HCT116 (cell line): ENCODE results near the gene TMEM9. TPM values are rescaled to one million over a fixed set of nuclear protein-coding genes. Genes with fewer than 3 reads are reported as not detected.

Experiments
- ATAC-seq: fragments of 200-7000 bp; cut with Tn5 transposase; 2 replicates; pipeline ENCODE4 v1.9.1; 2020; ENCODE audit warnings: mild to moderate bottlenecking, moderate library complexity
- BruUV-seq: library from RNA; stranded (reverse); fragments of 400-500 nt; replicated peaks from 2 replicates; lab custom pipeline; 2021; lab: Mats Ljungman, UMichigan
- CTCF ChIA-PET: fragments of 300-600 bp; sonication (Branson Sonifier 250); formaldehyde crosslinking; loops from one replicate; lab custom pipeline; 2021; ENCODE audit warnings: antibody characterized with exemption; lab: Charles Lee
- POLR2A ChIA-PET: fragments of 300-600, 350-600 bp; sonication (Branson Sonifier 250); formaldehyde crosslinking; loops from one replicate; lab custom pipeline; 2021; ENCODE audit warnings: antibody characterized with exemption; lab: Charles Lee
- RAD21 ChIA-PET, 2 experiments: fragments of 300-600 bp; sonication (Branson Sonifier 250); formaldehyde crosslinking; loops; one replicate each; lab custom pipeline; 2023; ENCODE audit warnings: low total read pairs in 2 of 2; ENCODE audit not compliant: uncharacterized antibody in 2 of 2, unreplicated experiment in 2 of 2, low non-redundant PET in 1 of 2; lab: Charles Lee
- DNase-seq: peaks from one replicate; pipeline ENCODE4 v3.0.0-alpha.2; 2010; ENCODE audit warnings: low read depth, low spot score
- H2AFZ ChIP-seq: fragments of 200-600 bp; shearing (Covaris generic), sonication (generic); 2 replicates; pipeline ENCODE4 v1.6.1; 2017; ENCODE audit warnings: low read depth, mixed run types, mixed read lengths, antibody characterized with exemption, low read length; ENCODE audit not compliant: poor library complexity, severe bottlenecking
- H3K27ac ChIP-seq: 2 replicates; pipeline ENCODE4 v1.5.1; 2012; ENCODE audit warnings: low read depth, low read length
- H3K27me3 ChIP-seq: fragments of 200-600 bp; sonication (generic); 2 replicates; pipeline ENCODE4 v1.6.1; 2016; ENCODE audit warnings: mixed run types, low read length, mixed read lengths; ENCODE audit not compliant: insufficient read depth
- H3K36me3 ChIP-seq, 2 experiments: fragments of 200-500 bp in 1 of 2; fragments of 200-600 bp in 1 of 2; sonication (Bioruptor generic) in 1 of 2; sonication (generic) in 1 of 2; 2 replicates each; pipeline versions ENCODE4 v1.5.1 to v1.6.1; 2014 to 2016; ENCODE audit warnings: low read length in 2 of 2, inconsistent platforms in 1 of 2, mixed read lengths in 1 of 2, mixed run types in 1 of 2; ENCODE audit not compliant: insufficient read depth in 2 of 2, control insufficient read depth in 1 of 2
- H3K4me1 ChIP-seq, 2 experiments: fragments of 200-600 bp in 1 of 2; sonication (generic) in 1 of 2; 2 replicates each; pipeline versions ENCODE4 v1.5.1 to v1.6.1; 2012 to 2017; ENCODE audit warnings: low read length in 2 of 2, inconsistent platforms in 1 of 2, mild to moderate bottlenecking in 1 of 2, mixed read lengths in 1 of 2, mixed run types in 1 of 2, moderate library complexity in 1 of 2; ENCODE audit not compliant: insufficient read depth in 2 of 2, control insufficient read depth in 1 of 2
- H3K4me2 ChIP-seq: fragments of 200-600 bp; sonication (generic); 2 replicates; pipeline ENCODE4 v1.6.1; 2017; ENCODE audit warnings: mixed run types, low read length, mixed read lengths
- H3K4me3 ChIP-seq, 2 experiments: fragments of 200-600 bp in 1 of 2; sonication (generic) in 1 of 2; replicated peaks in 1 of 2; 2 replicates each; pipeline ENCODE4 v1.5.1; 2011 to 2016; ENCODE audit warnings: low read length in 2 of 2, control low read depth in 1 of 2, low read depth in 1 of 2, mild to moderate bottlenecking in 1 of 2, mixed read lengths in 1 of 2, mixed run types in 1 of 2
- H3K79me2 ChIP-seq: fragments of 200-600 bp; sonication (generic); 2 replicates; pipeline ENCODE4 v1.6.1; 2017; ENCODE audit warnings: mild to moderate bottlenecking, mixed run types, low read length, moderate library complexity, mixed read lengths; ENCODE audit not compliant: insufficient read depth
- H3K9ac ChIP-seq: fragments of 200-600 bp; sonication (generic); 2 replicates; pipeline ENCODE4 v1.6.1; 2016; ENCODE audit warnings: low read length, mixed read lengths
- H3K9me2 ChIP-seq: fragments of 200-600 bp; sonication (generic), shearing (Covaris generic); 2 replicates; pipeline ENCODE4 v1.6.1; 2017; ENCODE audit warnings: mixed run types, mild to moderate bottlenecking, moderate library complexity; ENCODE audit not compliant: insufficient read depth
- H3K9me3 ChIP-seq, 2 experiments: fragments of 200-500 bp in 1 of 2; fragments of 200-600 bp in 1 of 2; sonication (Bioruptor generic) in 1 of 2; sonication (generic) in 1 of 2; 2 replicates each; pipeline ENCODE4 v1.6.1; 2014 to 2017; ENCODE audit warnings: low read length in 2 of 2, mixed read lengths in 2 of 2, inconsistent platforms in 1 of 2, low read depth in 1 of 2, mild to moderate bottlenecking in 1 of 2, mixed run types in 1 of 2, moderate library complexity in 1 of 2; ENCODE audit not compliant: control insufficient read depth in 1 of 2, insufficient read depth in 1 of 2
- H4K20me1 ChIP-seq: fragments of 200-600 bp; sonication (generic), shearing (Covaris generic); 2 replicates; pipeline ENCODE4 v1.6.1; 2017; ENCODE audit warnings: mixed run types, mild to moderate bottlenecking, moderate library complexity; ENCODE audit not compliant: insufficient read depth
- EGR1 ChIP-seq: IDR thresholded peaks from 2 replicates; pipeline ENCODE4 v1.6.1; 2012; ENCODE audit warnings: low read depth
- EZH2 ChIP-seq: fragments of 200-600 bp; sonication (generic); IDR thresholded peaks from 2 replicates; pipeline ENCODE4 v1.6.1; 2017; ENCODE audit warnings: antibody characterized with exemption, mixed run types
- FOSL1 ChIP-seq: IDR thresholded peaks from 2 replicates; pipeline ENCODE4 v1.6.1; 2012; ENCODE audit warnings: low read depth
- JUND ChIP-seq: IDR thresholded peaks from 2 replicates; pipeline ENCODE4 v1.6.1; 2012
- MAX ChIP-seq: IDR thresholded peaks from 2 replicates; pipeline ENCODE4 v1.6.1; 2012
- POLR2AphosphoS5 ChIP-seq: IDR thresholded peaks from 2 replicates; pipeline ENCODE4 v1.6.1; 2011; ENCODE audit warnings: mild to moderate bottlenecking, low read depth, low read length, moderate library complexity
- RAD21 ChIP-seq: IDR thresholded peaks from 2 replicates; pipeline ENCODE4 v1.6.1; 2012; ENCODE audit warnings: low read depth, mild to moderate bottlenecking
- REST ChIP-seq: IDR thresholded peaks from 2 replicates; pipeline ENCODE4 v1.6.1; 2012; ENCODE audit warnings: low read depth
- SRF ChIP-seq: IDR thresholded peaks from 2 replicates; pipeline ENCODE4 v1.6.1; 2012; ENCODE audit warnings: low read depth
- YY1 ChIP-seq: IDR thresholded peaks from 2 replicates; pipeline ENCODE4 v1.6.1; 2011; ENCODE audit warnings: low read length, low read depth, moderate library complexity, mild to moderate bottlenecking; ENCODE audit not compliant: insufficient replicate concordance; ENCODE audit errors: extremely low read depth
- ZBTB33 ChIP-seq: IDR thresholded peaks from 2 replicates; pipeline ENCODE4 v1.6.1; 2011; ENCODE audit warnings: mild to moderate bottlenecking, low read length, moderate library complexity; ENCODE audit not compliant: insufficient replicate concordance; ENCODE audit errors: extremely low read depth
- intact Hi-C: fragments of 100-400 bp; cut with micrococcal nuclease; formaldehyde crosslinking; loops from 2 replicates; pipeline ENCODE4 v1.10.0; 2022
- total RNA-seq: library from RNA; stranded (reverse); gene quantifications from one replicate; pipeline ENCODE4 v1.2.1, GENCODE V29; 2021; ENCODE audit not compliant: unreplicated experiment

Gene TMEM9
- total RNA-seq, 1 experiment from 2014 or later: 66.3 TPM

GRCh38 chr1:201093561-201093960 lies 60.7 kb downstream of the TMEM9 start:
- BruUV-seq: no TSS peak
- no peaks in the 10 kb centered on the region; a peak in 1 of 4 replicates for H3K4me1 ChIP-seq
- no peak overlapping the region for H3K27ac ChIP-seq
- TF ChIP-seq EGR1 (no peak), REST (no peak), SRF (no peak), YY1 (no peak), POLR2AphosphoS5 (no peak), JUND (no peak), EZH2 (no peak), RAD21 (no peak), ZBTB33 (no peak), MAX (no peak), FOSL1 (no peak)
- no peaks in the 10 kb centered on the region for H3K9me2 ChIP-seq
- H2AFZ ChIP-seq: no peak overlapping the region
- no peak for DNase-seq
- ChIA-PET RAD21 (no interaction called here), POLR2A (no interaction called here), CTCF (no interaction called here)
- intact Hi-C loops: no loop called here
- no peaks in the 10 kb centered on the region for H4K20me1 ChIP-seq
- H3K4me3 ChIP-seq: no peak overlapping the region
- H3K4me2 ChIP-seq: no peak overlapping the region
- H3K27me3 ChIP-seq: no peaks in the 10 kb centered on the region
- no peaks in the 10 kb centered on the region for H3K36me3 ChIP-seq
- no peak overlapping the region for H3K9ac ChIP-seq
- no peak for ATAC-seq
- no peaks in the 10 kb centered on the region for H3K79me2 ChIP-seq
- H3K9me3 ChIP-seq: no peaks in the 10 kb centered on the region
